SK-N-SH (cell line): ENCODE data around the gene EDIL3. TPM values are rescaled to one million over a fixed set of nuclear protein-coding genes. Genes with fewer than 3 reads are reported as not detected.
A peak's percentile ranks its signal among the peaks of the same experiment; 100 is the strongest.

ENCODE experiments used
- CTCF ChIA-PET: fragments of 300-600, 350-600 bp; formaldehyde crosslinking; extraction: SDS; loops from one replicate; lab custom pipeline; 2021; lab: Yijun Ruan, JAX
- POLR2A ChIA-PET: fragments of 350-600 bp; sonication (Branson Sonifier 250); formaldehyde crosslinking; extraction: SDS; loops from one replicate; lab custom pipeline; 2020; ENCODE audit warnings: antibody characterized with exemption, inconsistent platforms; lab: Yijun Ruan, JAX
- DNase-seq: peaks from one replicate; pipeline ENCODE4 v3.0.0; 2012
- H2AFZ ChIP-seq: fragments of 200-600 bp; sonication (generic); 2 replicates; pipeline ENCODE4 v1.8.1; 2016; ENCODE audit warnings: antibody characterized with exemption, mild to moderate bottlenecking, low read depth
- H3F3A ChIP-seq: fragments of 200-600 bp; sonication (generic); replicated peaks from 2 replicates; pipeline ENCODE3; 2016; ENCODE audit warnings: antibody characterized with exemption, mild to moderate bottlenecking; ENCODE audit not compliant: insufficient read depth
- H3K27ac ChIP-seq, 2 experiments: fragments of 200-500 bp in 1 of 2; fragments of 200-600 bp in 1 of 2; sonication (Bioruptor generic) in 1 of 2; sonication (generic), shearing (Covaris generic) in 1 of 2; 2 replicates each; pipeline versions ENCODE4 v1.5.1 to v1.6.1; 2014 to 2016; ENCODE audit warnings: low read depth in 2 of 2, inconsistent platforms in 1 of 2, low read length in 1 of 2, mild to moderate bottlenecking in 1 of 2, mixed read lengths in 1 of 2
- H3K27me3 ChIP-seq: fragments of 200-600 bp; sonication (generic), shearing (Covaris generic); 2 replicates; pipeline ENCODE4 v1.6.1; 2016; ENCODE audit warnings: mixed run types; ENCODE audit not compliant: insufficient read depth
- H3K36me3 ChIP-seq, 2 experiments: fragments of 200-500 bp in 1 of 2; fragments of 200-600 bp in 1 of 2; sonication (Bioruptor generic) in 1 of 2; sonication (generic) in 1 of 2; replicated peaks in 1 of 2; 2 replicates each; pipeline versions ENCODE3 to v1.5.1; 2014 to 2016; ENCODE audit warnings: low read length in 1 of 2, mild to moderate bottlenecking in 1 of 2; ENCODE audit not compliant: insufficient read depth in 2 of 2, control insufficient read depth in 1 of 2
- H3K4me1 ChIP-seq, 2 experiments: fragments of 200-500 bp in 1 of 2; fragments of 200-600 bp in 1 of 2; sonication (Bioruptor generic) in 1 of 2; sonication (generic), shearing (Covaris generic) in 1 of 2; 2 replicates each; pipeline versions ENCODE4 v1.5.1 to v1.6.1; 2014 to 2016; ENCODE audit warnings: low read depth in 1 of 2, low read length in 1 of 2, mixed run types in 1 of 2; ENCODE audit not compliant: insufficient read depth in 2 of 2, control insufficient read depth in 1 of 2
- H3K4me2 ChIP-seq: fragments of 200-600 bp; sonication (generic), shearing (Covaris generic); 2 replicates; pipeline ENCODE4 v1.6.1; 2017; ENCODE audit warnings: mixed run types
- H3K4me3 ChIP-seq, 2 experiments: fragments of 200-500 bp in 1 of 2; fragments of 200-600 bp in 1 of 2; sonication (Bioruptor generic) in 1 of 2; sonication (generic), shearing (Covaris generic) in 1 of 2; 2 replicates each; pipeline versions ENCODE4 v1.5.1 to v1.8.1; 2014 to 2016; ENCODE audit warnings: low read depth in 2 of 2, inconsistent platforms in 1 of 2, low read length in 1 of 2, mild to moderate bottlenecking in 1 of 2, mixed read lengths in 1 of 2, moderate library complexity in 1 of 2
- H3K79me2 ChIP-seq: fragments of 200-600 bp; sonication (generic); 2 replicates; pipeline ENCODE4 v1.8.1; 2017; ENCODE audit warnings: mild to moderate bottlenecking; ENCODE audit not compliant: insufficient read depth
- H3K9ac ChIP-seq: fragments of 200-600 bp; sonication (generic); 2 replicates; pipeline ENCODE4 v1.6.1; 2017; ENCODE audit warnings: mixed run types
- H3K9me2 ChIP-seq: fragments of 200-600 bp; sonication (generic); 2 replicates; pipeline ENCODE4 v1.6.1; 2017; ENCODE audit warnings: mixed run types
- H3K9me3 ChIP-seq: fragments of 200-600 bp; sonication (generic); 2 replicates; pipeline ENCODE4 v1.6.1; 2017; ENCODE audit warnings: mixed run types, mild to moderate bottlenecking, moderate library complexity
- H4K20me1 ChIP-seq: fragments of 200-600 bp; sonication (generic); 2 replicates; pipeline ENCODE4 v1.6.1; 2017; ENCODE audit warnings: mild to moderate bottlenecking, mixed run types; ENCODE audit not compliant: insufficient read depth
- CHD2 ChIP-seq: fragments of 150-350 bp; IDR thresholded peaks from 2 replicates; pipeline ENCODE4 v1.6.1; 2018; ENCODE audit warnings: low read length; ENCODE audit not compliant: partially characterized antibody
- EP300 ChIP-seq, 2 experiments: IDR thresholded peaks; 2 replicates each; pipeline versions ENCODE4 v1.4.0 to v1.6.1; 2012; ENCODE audit warnings: borderline replicate concordance in 1 of 2, low read depth in 1 of 2, low read length in 1 of 2
- FOSL2 ChIP-seq: IDR thresholded peaks from 2 replicates; pipeline ENCODE4 v1.4.0; 2012; ENCODE audit warnings: low read depth, mild to moderate bottlenecking, moderate library complexity, borderline replicate concordance
- IRF3 ChIP-seq: fragments of 150-350 bp; IDR thresholded peaks from 2 replicates; pipeline ENCODE4 v1.6.1; 2016; ENCODE audit warnings: mild to moderate bottlenecking, low read depth, low read length
- JUND ChIP-seq: IDR thresholded peaks from 2 replicates; pipeline ENCODE4 v1.4.0; 2012
- NFIC ChIP-seq: IDR thresholded peaks from 2 replicates; pipeline ENCODE4 v1.4.0; 2012; ENCODE audit warnings: borderline replicate concordance
- PBX3 ChIP-seq: IDR thresholded peaks from 2 replicates; pipeline ENCODE4; 2012
- POLR2AphosphoS5 ChIP-seq: IDR thresholded peaks from 2 replicates; pipeline ENCODE4 v1.6.1; 2012; ENCODE audit warnings: low read depth, low read length
- REST ChIP-seq: IDR thresholded peaks from 2 replicates; pipeline ENCODE4 v1.6.1; 2012; ENCODE audit warnings: mild to moderate bottlenecking, low read depth, low read length, moderate library complexity
- TCF12 ChIP-seq: IDR thresholded peaks from 2 replicates; pipeline ENCODE4 v1.4.0; 2012
- TEAD4 ChIP-seq: IDR thresholded peaks from 2 replicates; pipeline ENCODE4 v1.4.0; 2012; ENCODE audit warnings: mild to moderate bottlenecking, borderline replicate concordance; ENCODE audit not compliant: insufficient read depth
- USF2 ChIP-seq: fragments of 150-350 bp; IDR thresholded peaks from 2 replicates; pipeline ENCODE4 v1.6.1; 2017; ENCODE audit warnings: antibody characterized with exemption, low read length, low read depth, borderline replicate concordance
- WGBS: methylation state at CpG from one replicate; pipeline ENCODE4 v1.1.6; 2017; ENCODE audit warnings: low lambda C conversion rate; 5-methylcytosine and 5-hydroxymethylcytosine counted together
- polyA plus RNA-seq, 3 experiments: library from polyadenylated mRNA; depleted of rRNA; stranded (reverse); fragments of >200 nt; gene quantifications; 2 replicates each; pipeline ENCODE4 v1.2.3, GENCODE V29; 2012

EDIL3 gene
- polyA plus RNA-seq, 1 of the 3 experiments (the other 2 are of a cell fraction), result 51.5 TPM

- DNase-seq, result no peak
- H3K4me2 ChIP-seq, result no peak overlapping the region
- H2AFZ ChIP-seq, result no peak overlapping the region
- no peaks in the 10 kb centered on the region for H3K27me3 ChIP-seq
- TF ChIP-seq EP300 (IDR thresholded peaks at IDR 0.05; ENCODE audit: borderline replicate concordance in 1 of 2, low read depth in 1 of 2, low read length in 1 of 2), result peak in 1 of 2 experiments; percentile 56; a peak in 1 of 4 replicates
- no peak for TF ChIP-seq CHD2
- TF ChIP-seq TCF12, result peak; percentile 79
- peak; percentile 61 for TF ChIP-seq PBX3
- TF ChIP-seq FOSL2, result no peak
- TF ChIP-seq POLR2AphosphoS5, result no peak
- TF ChIP-seq REST, result no peak
- TF ChIP-seq IRF3, result no peak
- peak; percentile 33; the same call in 1 of the 2 replicates for TF ChIP-seq NFIC
- TF ChIP-seq JUND, result peak; percentile 49; the same call in 1 of the 2 replicates
- peak; percentile 48; the same call in 1 of the 2 replicates for TF ChIP-seq TEAD4
- no peak for TF ChIP-seq USF2
- TF ChIP-seq, all 33 proteins: peak for 6
- H3K79me2 ChIP-seq, result no peaks in the 10 kb centered on the region
- no peak overlapping the region for H3K27ac ChIP-seq
- H3K9me3 ChIP-seq, result no peaks in the 10 kb centered on the region
- WGBS, result 84% methylated on average over 9 of the region's 9 CpGs
- no peak overlapping the region for H3K9ac ChIP-seq
- ChIA-PET CTCF (no interaction called here), POLR2A (no interaction called here)
- H3K4me3 ChIP-seq, result no peak overlapping the region
- peaks cover 0 to 9% of the 10 kb centered on the region in 2 experiments for H3K36me3 ChIP-seq
- H3K9me2 ChIP-seq, result no peaks in the 10 kb centered on the region
- H3K4me1 ChIP-seq, result peaks cover 0 to 3% of the 10 kb centered on the region in 2 experiments; a peak in 1 of 4 replicates
- no peaks in the 10 kb centered on the region for H4K20me1 ChIP-seq
- no peaks in the 10 kb centered on the region for H3F3A ChIP-seq
Measured at GRCh38 chr5:83991566-83992224, 393.0 kb downstream of the EDIL3 start.
